Activated gamma-delta T cell treated with anti-CD3 and anti-CD28 coated beads, Interleukin-2, amount 50 U/mL, for 16 hours (primary cell): Measurements from ENCODE around the gene HIGD2B.
"Not testable (repeated sequence)": the region's sequence is repeated elsewhere in the genome, so short reads cannot be mapped to it uniquely, and the experiment has no call there.

Source experiments
- DNase-seq: peaks from one replicate; pipeline ENCODE4 v3.0.0-alpha.2; 2020; ENCODE audit warnings: low read depth

The HIGD2B gene

DNA sequence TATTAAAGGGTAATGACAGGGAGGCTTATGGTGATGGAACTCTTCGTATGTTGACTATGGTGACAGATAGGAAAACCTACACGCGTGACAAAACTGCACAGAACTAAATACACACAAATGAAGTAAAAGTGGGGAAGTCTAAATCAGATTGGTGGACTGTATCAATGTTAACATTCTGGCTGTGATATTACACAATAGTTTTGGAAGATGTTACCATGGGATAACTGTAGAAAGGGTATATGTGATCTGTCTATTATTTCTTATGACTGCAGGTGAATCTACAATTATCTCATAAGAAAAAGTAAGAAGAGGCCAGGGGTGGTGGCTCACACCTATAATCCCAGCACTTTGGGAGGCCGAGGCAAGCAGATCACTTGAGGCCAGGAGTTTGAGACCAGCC is 9.1 kb downstream of the HIGD2B start:
- no peak for DNase-seq

DNA sequence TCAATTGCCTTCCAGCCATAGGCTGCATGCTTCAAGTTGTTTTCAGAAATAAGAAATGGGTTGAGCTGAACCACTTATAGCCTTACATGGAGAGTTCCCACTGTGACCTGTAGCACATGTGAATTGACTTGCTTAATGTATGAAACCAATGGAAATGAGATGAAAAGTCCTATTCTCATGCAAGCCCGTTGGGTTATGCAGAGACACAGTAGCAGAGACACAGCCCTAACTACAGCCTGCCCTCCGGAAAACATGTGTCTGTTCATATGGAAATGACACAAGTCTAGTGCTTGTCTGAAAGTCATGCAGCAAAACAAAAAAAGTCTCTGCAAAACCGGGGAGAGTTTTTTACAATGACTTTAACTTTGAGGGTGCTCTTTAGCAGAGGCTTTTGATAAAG is 14.5 kb downstream of the HIGD2B start:
- DNase-seq: no peak

- peak; percentile 41 for DNase-seq
Observed at GRCh38 chr15:72670656-72671352, 15.2 kb downstream of the HIGD2B start.

DNA sequence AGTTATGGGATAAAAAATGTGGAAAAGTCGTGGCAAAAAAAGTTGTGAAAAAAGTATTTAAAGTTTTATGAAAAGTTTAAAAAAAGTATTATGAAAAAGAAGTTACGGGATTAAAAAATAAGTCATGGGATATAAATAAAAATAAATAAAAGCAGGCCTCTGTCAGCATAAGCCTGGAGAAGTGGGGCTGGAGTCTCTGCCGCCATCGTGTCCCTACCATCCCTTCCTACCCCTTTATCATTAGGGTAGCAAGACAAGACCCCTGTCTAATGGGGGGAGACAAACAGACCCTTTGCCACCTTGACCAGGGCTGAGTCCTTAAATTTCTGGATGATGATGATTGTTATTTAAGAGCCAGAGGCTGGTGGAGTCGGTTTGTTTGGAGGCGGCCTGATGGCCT is 16.2 kb downstream of the HIGD2B start:
- DNase-seq: not testable (repeated sequence)

- DNase-seq: not testable (repeated sequence)
Observed at GRCh38 chr15:72665706-72666105, 20.3 kb downstream of the HIGD2B start.

- not testable (repeated sequence) for DNase-seq
Observed at GRCh38 chr15:72663931-72664330, 22.1 kb downstream of the HIGD2B start.

DNA sequence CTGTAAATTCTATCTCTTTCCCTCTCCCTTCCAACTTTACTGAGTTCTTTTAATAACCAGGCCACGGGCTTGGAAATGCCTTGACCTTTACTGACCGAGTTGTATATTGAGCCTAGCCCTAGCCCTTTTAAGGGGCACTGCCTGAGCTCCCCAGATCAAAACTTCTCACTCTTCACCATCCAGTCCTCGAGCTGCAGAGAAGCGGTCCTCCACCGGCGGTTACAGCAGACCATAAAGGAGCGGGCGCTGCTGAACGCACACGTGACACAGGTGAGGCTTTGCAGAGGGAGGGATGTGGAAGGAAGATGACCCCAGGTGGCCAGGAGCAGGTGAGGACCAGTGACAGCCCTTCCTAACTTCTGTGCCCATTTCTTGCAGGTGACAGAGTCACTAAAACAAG is 24.9 kb downstream of the HIGD2B start:
- DNase-seq: not testable (repeated sequence)

DNA sequence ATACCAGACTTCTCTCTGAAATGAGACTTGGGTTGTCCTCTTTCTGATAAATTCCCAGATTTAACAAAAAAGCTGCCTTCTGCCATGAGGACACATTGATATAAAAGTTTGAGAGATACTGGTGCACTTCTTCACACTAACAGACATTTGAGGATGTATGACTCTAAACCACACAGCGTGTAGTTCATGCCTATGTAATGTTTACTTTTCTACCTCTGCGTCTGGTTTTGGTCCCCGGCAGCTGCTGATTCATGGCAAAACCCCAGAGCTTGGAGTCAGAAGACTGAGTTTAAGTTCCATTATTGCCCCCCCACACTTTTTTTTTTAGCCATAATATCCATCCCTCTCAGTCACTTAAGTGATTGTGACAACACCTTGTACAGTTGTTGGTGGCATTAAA is 30.0 kb downstream of the HIGD2B start:
- DNase-seq: not testable (repeated sequence)

DNA sequence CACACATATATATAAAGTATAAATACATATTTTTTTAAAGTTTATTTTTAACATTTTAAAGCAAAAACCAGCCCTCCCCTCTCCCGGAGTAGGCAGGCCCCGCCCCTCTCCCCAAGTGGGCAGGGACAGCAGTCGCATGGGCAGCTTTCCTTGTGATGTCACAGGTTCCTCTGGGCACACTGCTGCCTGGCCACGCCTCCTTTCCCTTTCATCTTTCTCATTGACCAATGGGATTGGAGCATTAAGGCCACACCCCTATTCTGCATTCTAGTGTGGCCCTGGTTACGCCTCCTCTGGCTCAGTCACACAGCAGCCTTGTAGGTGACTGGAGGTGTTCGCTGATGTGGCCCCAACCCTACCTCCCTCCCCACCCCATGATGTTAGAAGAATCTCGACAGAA is 31.6 kb downstream of the HIGD2B start, which contains the start of gene GOLGA6B:
Gene GOLGA6B (plus strand): TSS at position 301 of the 400 bp plus-strand sequence. CDS start 41 bp downstream, at position 342.
- DNase-seq: not testable (repeated sequence)

GRCh38 chr15:72648631-72649253 is 37.2 kb downstream of the HIGD2B start:
- DNase-seq: not testable (repeated sequence)

- not testable (repeated sequence) for DNase-seq
Observed at GRCh38 chr15:72642271-72642670, 43.7 kb downstream of the HIGD2B start.

DNA sequence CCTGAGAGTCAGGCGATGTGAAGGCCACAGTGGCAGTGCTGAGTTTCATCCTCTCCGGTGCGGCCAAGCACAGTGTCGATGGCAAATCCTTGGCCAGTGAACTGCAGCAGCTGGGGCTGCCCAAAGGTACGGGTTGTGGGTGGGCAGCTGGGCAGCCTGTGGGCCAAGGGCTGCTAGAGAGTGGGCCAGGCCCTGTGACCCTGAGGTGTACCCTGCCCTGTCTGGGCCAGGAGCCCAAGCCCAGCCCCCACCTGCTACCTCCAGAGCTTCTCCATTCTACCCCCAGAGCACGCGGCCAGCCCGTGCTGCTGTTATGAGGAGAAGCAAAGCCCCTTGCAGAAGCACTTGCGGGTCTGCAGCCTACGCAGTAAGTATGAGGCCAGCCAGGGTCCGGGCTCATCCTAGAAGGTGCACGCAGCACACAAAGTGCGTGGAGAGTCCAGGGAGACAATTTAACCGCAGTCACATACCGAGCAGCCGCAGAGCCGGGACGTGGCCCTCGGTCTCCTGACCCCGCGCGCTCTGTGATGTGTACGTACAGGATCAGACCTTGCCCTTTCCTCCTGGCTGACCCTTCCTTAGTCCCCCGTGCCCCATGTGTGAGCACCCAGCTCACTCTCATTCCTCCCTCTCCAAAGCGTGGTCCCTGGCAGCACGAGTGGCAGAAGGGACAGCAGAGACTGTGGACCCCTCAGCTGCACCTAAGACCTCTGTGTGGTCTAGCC is 46.1 kb downstream of the HIGD2B start:
- not testable (repeated sequence) for DNase-seq

DNA sequence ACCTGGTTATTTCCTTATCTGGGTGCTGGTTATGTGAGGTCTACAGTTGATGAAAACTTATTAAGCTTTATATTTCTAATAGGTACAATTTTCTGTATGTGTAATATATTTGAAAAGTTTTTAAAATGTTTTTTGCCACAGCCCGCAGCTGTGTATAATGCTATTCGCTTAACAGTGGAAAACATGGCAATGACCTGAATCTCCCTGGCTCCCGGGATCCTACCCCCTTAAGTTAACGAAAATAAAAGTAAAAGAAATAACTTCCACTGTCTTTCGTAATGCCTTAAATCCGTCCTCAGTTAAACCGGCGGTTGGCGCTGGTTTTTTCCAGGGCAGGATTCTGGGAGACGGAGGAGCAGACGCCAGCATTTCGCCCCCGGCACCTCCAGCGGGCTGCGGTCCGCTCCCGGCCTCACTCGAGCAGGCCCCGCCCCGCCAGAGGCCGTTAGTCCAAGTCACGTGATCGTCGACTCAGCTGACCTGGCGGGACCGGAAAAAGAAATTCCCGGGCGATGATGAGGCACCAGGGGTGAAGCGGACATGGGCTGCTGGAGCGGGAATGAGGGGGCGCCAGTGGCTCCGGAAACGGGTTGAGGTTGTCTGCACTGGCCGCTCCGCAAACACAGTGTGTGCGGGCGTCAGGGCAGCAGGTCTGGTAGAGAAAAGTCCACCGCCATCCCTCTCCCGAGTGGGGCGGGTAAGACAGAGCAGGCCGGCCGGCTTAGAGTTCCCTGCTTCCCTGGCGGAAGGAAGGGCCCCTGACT is 49.3 kb downstream of the HIGD2B start:
- DNase-seq: not testable (repeated sequence)

- DNase-seq: not testable (repeated sequence)
Observed at GRCh38 chr15:72629068-72629570, 56.9 kb downstream of the HIGD2B start.

- not testable (repeated sequence) for DNase-seq
Observed at GRCh38 chr15:72628249-72629067, 57.5 kb downstream of the HIGD2B start.

DNA sequence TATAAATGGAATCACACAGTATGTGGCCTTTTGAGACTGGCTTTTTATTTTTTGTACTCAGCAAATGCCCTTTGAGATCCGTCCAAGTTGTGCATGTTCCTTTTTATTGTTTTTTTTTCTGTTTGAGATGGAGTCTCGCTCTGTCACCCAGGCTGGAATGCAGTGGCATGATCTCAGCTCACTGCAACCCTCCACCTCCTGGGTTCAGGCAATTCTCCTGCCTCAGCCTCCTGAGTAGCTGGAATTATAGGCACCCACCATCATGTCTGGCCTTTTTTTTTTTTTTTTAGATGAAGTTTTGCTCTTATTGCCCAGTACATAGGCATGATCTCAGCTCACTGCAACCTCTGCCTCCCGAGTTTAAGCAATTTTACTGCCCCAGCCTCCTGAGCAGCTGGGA is 59.8 kb downstream of the HIGD2B start:
- DNase-seq: not testable (repeated sequence)
